Activated CD4-positive, alpha-beta T cell treated with anti-CD3 and anti-CD28 coated beads, Interleukin-10, Interleukin-2, amounts not matched to agents 100 ng/mL and 50 ng/mL, durations not matched to agents 16 hours and 8 hours (primary cell): ENCODE results near the gene CFAP46.
"Not testable (repeated sequence)": the region's sequence is repeated elsewhere in the genome, so short reads cannot be mapped to it uniquely, and the experiment has no call there.

Experiments used
- DNase-seq: peaks from one replicate; pipeline ENCODE4 v3.0.0-alpha.2; 2020

Gene CFAP46

DNA sequence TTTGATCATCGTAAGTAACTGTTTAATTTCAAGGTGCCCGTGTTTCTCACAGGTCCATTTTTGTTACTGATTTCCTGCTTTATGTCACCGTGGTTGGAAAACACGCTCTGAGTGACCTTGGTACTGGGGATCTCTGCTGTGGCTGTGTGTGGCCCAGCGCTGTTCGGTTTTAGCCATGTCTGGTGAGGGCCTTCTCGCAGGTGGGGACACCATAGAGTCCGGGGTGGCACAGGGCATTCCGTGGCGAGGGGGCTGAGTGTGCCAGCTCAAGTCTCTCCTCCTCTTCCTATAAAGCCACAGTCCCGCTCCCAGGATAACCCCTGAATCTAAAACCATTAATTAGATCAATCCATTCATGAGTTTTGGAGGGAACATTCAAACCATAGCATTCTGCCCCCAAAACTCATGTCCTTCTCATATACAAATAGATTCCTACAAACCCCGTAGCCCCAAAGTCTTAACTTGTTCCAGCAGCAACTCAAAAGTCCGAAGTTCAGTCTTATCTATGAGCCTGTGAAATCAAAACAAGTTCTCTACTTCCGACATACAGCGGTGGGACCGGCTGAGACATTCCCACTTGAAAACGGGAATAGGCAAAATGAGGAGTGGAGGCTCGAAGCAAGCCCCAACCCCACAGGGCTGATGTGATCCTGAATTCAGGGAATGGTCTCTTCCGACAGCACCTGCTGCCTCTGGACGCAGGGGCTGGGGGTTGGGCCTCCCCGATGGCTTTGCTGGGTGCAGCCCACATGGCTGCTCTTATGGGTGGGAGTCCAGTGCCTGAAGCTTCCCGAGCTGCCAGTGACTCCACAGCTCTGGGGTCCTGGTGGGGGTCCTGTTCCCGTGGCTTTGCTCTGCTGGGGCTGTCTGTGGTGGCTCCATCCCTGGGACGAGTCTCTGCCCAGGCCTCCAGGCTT, 101.4 kb downstream of the CFAP46 start:
- no peak for DNase-seq

DNA sequence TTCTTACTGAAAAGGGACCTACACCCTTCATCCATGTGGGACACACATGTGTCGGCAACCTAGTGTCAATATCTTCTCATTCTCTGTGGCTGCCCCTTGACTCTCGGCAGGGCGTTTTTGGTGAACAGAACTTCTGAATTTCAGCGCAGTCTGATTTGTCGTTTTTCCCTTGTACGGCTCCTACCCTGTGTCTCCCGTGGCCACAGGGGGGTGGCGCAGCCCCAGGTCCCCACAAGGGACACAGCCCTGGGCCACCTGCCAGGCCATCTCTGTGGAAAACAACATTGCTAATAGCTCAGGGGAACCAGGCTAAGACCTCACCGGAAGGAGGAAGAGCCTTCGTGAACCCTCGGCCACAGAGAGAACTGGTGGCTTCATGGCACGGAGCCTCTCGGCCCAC, 103.3 kb downstream of the CFAP46 start:
- DNase-seq = no peak

DNA sequence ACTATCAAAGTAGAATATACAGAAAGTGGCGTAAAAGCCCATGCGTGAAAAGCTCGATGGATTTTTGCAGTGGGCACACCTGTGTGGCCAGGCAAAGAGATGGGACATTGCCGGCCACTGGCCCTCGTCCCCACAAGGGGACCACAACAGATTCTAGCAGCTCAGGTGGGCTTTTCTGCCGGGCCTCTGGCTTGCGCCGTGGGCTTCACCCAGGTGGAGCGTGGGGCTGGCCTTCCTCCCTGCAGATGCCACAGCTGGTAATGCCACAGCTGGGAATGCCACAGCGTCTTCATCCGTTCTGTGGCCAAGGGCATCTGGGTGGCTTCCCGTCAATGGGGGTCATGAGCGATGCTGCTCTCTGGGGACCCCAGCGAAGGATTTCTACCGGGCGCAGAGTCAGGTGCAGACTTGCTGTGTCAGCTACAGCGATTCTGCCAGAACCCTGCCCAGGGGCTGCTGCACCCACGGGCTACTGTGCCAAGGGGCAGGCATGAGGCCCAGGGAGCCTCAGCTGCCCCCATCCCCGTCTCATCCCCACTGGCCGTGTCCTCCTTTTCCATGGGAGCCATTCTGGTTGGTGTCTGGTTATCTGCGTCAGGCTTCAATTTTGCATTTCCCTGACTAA, 103.9 kb downstream of the CFAP46 start:
- no peak for DNase-seq

DNA sequence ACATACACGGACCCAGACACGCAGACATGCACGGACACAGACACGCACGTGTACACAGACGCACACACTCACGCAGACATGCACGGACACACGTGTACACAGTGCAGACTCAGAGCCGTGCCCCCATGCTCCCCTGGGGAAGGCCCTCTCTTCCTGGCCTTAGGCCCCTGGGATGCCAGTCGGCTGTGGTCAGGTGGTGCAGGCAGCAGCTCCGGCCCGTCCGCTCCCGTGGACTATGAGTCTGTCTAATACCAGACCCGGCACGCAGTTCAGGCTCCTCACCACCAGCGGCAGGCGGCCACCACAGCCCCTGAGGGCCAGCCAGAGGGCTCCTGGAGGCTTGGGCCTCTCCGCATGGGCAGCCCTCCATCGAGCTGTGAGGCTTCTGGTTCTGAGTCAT, 104.5 kb downstream of the CFAP46 start:
- DNase-seq = no peak

DNA sequence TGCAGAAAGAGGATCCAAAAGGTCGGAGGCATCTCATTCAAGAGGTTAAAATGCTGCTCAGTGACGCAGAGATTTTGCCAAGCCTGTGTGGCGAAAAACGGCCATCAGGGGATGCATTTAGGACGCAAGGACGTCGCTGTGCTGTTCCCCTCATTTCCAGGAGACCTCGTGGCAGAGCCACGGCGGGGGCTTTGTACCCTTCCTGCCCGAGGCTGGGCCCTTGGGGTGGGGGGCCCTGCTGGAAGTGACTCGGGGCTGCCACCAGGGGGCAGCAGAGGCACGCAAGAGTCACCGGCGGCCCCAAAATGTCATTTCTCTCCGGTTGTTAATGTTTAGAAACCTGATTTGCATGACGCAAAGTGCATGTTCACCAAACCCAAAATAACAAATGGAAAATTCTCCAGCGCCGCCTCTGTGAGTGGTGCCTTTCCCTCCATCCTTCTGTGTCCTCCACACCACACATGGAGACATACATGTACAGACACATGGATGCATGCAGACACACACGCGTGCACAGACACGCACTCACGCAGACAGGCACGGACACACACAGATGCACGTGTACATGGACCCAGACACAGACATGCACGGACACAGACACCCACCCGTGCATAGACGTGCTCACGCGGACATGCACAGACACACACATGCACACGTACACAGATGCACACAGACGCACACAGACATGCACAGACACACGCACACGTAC, 105.4 kb downstream of the CFAP46 start:
- DNase-seq = peak; percentile 28

DNA sequence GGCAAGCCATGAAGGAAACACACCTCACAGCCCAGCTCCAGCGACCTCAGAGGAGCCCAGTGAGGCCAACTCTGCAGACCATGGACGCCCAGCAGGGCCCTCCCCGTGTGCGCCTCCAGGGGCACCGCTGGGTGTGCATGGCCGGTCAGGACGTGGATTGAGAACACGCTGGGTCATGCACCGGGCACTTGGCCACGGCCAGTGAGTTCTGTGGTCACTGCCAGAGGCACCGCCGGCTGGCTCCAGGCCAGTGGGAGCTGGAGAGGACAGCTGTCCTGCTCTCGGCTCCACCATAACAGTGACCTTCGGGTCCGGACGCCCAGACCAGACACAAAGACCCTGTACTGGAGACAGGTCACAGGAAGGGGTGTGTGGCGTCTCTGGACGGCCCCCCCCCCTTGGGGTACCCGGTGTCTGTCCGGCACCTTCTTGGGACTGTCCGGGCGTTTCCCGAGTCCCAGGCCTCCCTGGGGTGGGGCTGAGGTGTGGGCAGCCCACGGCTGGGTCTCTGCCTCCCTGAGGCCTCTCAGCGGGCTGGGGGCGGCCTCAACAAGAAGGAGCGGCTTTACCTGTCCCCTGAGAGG, 106.0 kb downstream of the CFAP46 start:
- DNase-seq = no peak

DNA sequence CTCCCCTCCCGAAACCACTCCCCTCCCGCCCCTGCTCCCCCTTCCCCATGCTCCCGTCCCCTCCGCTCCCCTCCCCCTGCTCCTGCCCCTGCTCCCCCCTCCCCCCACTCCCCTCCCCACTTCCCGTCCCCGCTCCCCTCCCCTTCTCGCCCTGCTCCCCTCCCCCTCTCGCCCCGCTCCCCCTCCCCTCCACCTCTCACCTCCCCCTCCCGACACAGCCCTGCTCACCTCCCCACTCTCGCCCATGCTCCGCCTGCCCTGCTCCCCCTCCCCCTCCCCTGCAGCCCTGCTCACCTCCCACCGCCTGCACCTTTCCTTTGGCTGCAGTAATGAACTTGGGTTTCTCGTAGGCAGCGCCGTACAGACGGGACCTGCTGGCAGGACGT, 106.5 kb downstream of the CFAP46 start:
- DNase-seq = no peak

DNA sequence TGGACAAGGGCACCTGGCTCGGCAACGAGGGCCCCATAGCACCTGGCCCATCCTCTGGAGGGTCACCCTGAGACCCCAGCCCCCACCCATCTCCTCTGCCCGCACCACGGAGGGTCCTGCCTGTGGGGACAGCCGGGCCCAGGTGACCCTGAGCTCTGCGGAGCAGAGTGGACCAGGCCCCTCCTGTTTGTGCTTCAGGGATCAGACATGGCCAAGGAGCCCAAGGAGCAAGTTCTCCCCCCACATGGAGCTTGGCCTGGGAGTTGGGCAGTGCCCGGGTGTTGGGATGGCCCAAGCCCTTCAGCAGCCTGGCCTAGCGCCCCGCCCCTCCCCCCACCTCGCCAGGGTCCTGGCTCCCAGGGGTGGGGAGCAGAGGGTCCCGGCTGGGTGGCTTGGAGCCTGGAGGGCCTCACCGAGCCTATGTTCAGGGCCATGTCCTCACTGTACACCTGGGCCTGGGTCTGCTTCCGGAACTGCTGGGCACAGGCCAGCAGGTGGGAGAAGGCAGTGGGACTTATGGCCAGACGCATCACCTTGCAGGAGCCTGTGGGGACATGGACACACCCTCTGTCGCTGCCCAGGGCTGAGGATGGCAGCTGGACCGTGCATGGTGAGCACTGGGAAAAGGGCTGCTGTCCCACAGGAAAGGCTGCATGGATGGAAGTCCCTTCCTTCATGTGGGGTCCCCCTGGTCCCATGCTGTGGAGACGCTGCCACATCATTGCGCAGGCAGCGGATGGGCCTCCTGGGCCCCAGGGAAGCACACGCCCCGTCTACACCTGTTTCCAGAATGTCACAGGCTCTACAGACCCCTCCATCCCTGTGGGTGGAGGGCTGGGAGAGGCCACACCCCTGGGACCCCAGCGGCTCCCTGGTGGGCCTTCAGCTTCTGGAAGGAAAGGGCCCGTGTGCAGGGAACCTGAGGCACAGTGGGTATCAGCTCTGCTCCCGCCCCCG, 107.2 kb downstream of the CFAP46 start:
- no peak for DNase-seq

DNA sequence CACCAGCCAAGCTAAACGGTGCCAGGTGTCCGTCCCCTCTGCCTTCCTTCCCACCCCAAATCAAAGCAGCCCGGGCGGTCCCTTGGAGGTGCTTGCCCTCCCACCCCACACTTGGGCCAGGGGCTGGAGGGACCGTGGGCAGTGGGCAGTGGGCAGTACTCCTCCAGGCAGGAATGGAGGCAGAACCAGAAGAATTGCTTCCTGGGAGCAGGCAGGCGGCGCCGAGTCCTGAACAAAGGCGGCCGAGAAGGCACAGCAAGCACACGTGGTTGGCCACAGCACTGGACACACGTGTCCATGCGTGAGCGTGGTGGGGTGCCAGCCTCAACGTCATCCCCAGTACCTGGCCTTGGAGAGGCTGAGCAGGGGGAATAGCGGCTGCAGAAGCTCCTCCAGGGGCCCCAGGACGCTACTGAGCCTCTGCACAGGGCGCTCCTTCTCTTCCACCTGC, 108.0 kb downstream of the CFAP46 start:
- DNase-seq = no peak

DNA sequence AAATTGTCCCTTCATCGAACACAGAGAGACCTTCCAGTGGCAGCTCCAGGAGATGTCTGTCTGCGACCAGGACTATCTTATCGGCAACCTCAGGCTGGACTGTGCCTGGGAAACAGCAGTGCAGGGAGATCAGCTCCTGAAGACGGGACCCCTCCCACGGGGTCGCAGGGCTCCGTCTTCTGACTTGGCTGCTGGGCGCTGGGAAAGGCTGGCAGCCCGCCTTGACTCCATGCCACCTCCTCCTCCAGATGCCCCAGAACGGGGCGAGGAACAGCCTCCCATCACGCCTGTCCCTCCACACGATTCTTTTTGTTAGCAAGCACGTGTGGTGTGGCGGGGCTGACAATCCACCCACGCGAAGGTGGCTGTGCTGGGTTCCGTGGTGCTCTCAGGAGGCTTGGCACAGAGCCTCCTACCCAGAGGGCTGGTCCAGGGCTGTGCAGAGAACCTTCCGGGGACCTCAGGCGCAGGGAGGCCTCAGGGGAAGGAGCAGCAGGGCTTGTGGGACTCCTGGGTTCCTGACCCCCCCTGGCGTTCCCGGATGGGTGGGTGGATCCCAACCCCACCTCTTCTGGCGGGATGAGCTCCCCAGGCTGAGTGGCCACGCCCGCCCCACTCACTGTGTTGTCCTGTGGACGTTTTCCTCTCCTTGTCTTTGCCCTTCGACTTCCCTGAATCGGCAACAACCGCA, 108.8 kb downstream of the CFAP46 start:
- no peak for DNase-seq

DNA sequence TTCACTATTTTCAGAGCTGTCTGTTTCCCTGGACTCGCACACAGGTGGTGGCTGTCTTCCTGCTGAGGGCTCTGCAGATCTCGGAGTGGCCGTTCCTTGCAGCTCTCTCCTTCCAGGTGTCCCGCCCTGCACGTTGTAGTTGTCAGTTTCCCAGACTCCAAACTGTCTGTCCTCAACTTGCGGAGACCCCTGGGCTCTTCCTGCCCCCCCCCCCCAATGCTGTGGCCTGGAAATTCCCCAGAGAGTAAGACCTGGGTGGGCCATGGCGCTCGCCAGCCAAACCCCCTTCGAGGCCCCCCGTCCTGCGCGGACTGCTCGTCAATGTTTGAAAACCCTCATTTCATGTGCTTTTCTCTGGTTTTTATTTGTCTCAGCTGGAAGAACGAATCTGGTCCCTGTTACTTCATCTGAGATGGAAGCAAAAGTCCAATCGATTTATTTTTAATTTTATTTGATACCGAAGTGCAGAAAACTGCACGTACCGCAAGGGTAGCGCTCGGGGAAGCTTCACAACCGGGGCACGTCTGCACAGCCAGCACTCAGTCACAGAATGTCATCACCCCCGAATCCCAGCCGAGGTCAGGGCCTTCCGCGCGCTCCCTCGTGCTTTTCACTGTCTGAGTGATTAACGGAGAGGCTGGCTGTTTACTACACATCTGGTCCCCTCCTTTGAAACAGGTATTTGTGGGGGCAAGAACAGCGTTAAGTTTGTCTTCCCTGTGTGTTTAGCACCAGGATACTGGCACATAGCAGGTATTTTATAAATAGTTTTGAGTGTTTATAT, 110.0 kb downstream of the CFAP46 start:
- DNase-seq = no peak

DNA sequence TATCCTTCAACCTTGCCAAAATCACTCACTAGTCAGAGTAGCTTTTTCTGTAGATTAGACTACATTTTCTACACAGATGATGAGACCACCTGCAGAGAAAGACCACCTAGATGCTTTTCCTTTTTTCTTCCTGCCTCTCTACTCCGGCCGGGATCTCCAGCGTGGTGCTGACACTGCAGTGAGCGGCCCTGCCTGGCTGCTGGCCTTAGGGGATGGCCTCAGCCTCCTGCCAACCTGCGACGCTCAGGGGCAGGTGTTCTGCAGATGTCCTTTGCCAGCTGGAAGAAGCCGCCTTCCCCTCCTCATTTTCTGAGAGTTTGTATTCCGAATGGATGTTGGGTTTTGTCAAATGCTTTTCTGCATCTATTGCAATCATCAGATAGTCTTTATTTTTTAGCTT, 113.0 kb downstream of the CFAP46 start:
- DNase-seq = no peak

DNA sequence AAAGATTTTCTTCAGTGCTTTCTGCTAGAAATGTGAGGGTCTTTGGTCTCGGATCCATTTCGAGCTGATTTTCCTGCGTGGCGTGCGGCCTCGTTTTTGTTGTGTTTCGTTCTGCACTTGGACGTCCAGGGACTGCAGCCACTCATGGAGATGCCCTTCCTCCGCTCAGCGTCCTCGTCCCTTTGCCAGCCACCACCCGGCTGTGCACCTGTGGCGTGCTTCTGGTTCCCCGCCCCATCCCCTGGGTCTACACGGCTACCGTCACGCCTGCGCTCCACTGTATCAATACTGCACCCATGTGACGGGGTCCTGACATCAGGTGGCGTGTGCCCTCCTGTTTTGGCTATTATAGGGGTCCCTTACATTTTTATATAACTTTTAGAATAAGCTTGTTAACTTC, 113.7 kb downstream of the CFAP46 start:
- DNase-seq = no peak

DNA sequence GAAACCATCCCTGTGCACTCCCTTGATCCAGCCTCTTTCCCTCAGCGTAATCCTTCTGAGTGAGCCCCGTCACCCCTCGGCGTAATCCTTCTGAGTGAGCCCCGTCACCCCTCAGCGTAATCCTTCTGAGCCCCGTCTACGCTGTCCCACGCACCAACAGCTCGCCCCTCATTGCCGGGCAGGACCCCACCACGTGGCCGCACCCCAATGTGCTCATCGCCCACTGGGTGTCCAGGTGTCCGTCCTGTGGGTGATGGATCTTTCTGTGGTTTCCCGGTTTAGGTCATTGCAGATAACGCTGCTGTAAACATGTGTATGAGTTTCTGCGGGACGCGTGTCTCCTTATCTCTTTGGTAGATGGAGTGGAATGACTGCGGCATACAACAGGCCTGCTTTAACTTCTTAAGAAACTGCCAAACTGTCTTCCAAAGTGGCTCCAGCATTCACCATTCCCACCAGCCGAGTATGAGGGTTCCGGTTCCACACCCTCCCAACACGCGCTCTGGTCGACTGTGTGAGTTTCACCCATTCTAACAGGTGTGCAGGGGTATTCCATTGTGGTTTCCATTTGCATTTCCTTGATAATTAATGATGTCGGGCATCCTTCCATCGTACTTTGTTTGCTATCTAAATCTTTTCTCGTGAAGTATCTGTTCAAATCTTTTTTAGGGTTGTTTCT, 114.4 kb downstream of the CFAP46 start:
- no peak for DNase-seq

DNA sequence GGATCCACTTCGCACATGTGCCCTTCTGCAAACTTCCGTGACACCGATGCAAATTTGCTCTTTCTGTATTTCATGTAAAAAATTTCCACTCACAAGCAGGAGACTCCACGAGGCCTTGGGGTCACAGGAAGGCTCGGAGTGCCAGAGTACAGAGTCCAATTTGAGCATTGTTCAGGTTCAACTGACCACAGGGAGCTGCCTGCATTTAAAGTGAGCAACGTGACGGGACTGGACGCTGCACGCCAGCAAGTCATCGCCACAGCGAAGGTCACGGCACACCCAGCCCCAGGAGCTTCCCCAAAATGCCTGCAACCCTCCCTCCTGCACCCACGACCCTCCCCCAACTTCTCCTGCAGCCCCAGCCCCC, 115.0 kb downstream of the CFAP46 start:
- no peak for DNase-seq

DNA sequence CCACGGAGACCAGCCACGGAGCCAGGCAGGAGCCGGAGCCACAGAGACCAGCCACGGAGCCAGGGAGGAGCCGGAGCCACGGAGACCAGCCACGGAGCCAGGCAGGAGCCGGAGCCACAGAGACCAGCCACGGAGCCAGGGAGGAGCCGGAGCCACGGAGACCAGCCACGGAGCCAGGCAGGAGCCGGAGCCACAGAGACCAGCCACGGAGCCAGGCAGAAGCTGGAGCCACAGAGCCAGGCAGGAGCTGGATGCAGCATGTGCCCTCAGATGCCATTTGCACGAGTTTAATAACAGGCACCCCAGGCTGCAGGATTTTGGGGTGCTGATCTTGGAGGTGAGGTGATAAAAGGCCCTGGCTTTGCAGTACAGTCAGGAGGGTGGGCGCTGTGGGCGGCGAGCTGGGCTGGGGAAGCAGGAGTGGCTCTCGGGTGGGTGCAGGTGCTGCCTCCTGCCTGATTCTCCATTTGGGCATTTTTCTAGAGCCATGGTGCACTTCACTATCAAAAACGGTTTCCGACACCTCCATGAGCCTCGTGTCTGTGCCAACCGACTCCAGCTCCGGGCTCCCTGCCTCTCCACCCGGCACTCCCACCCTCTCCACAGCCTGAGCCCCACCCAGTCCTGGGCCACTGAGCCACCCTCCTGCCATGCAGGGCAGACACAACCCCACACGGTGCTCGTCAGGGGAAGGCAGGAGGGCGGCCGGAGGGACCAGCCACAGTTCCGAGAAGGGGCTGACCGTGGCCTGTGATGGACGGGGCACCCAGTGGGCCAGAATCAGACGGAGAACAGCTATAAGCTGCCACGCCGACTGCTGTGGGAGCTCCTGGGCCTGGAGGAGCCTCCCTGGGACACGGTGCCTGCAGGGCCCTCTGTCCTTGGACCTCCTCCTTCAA, 115.6 kb downstream of the CFAP46 start:
- DNase-seq = no peak

DNA sequence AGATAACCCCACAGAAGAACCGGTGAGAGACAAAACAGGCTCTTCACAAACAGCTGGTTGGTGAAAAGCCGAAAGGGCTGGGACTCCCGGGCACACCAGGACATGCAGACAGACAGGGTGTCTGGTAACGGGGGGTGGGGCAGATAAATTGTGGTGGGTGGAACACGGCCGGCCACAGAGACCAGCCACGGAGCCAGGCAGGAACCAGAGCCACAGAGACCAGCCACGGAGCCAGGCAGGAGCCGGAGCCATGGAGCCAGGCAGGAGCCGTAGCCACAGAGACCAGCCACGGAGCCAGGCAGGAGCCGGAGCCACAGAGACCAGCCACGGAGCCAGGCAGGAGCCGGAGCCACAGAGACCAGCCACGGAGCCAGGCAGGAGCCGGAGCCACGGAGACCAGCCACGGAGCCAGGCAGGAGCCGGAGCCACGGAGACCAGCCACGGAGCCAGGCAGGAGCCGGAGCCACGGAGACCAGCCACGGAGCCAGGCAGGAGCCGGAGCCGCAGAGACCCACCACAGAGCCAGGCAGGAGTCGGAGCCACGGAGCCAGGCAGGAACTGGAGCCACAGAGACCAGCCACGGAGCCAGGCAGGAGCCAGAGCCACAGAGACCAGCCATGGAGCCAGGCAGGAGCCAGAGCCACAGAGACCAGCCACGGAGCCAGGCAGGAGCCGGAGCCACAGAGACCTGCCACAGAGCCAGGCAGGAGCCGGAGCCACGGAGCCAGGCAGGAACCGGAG, 116.4 kb downstream of the CFAP46 start:
- DNase-seq = not testable (repeated sequence)

DNA sequence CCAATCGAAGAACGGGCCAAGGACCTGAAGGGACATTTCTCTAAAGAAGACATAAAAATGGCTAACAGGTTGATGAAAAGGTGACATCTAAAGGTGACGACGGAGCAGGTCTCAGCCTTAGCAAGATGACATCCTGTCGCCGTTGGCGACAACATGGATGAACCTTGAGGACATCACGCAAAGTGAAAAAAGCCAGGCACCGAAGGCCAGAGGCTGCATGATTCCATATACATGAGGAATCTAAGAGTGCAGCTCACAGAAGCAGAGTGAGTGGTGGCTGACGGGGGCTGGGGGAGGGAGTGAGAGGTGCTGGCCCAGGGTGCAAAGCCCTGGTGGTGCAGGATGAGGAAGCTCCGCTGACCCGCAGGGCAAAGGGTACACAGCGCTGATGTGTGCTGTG, 122.3 kb downstream of the CFAP46 start:
- DNase-seq = no peak
